Measurements from ENCODE around the gene CSF1.
"Not testable (repeated sequence)": the region's sequence is repeated elsewhere in the genome, so short reads cannot be mapped to it uniquely, and the experiment has no call there.

CSF1 gene

GRCh38 chr1:109910123-109910962 is at the start of gene CSF1:
Gene CSF1, plus strand, starts transcription at chr1:109910849. Its CDS starts 175 bp downstream, at chr1:109911024.
- Histone ChIP-seq H3K27ac (no peak within 1 kb of the TSS), H4K20me1 (ENCODE audit: insufficient read depth) (no peaks in the 10 kb centered on the region), H2AFZ (ENCODE audit: low read depth) (peak within 1 kb of the TSS; percentile 88), H3K9ac (peak within 1 kb of the TSS; percentile 52; the same call in 1 of the 2 replicates), H3K36me3 (ENCODE audit: insufficient read depth) (no peaks in the 10 kb centered on the region), H3K27me3 (ENCODE audit: insufficient read depth, low read depth) (peaks cover 21% of the 10 kb centered on the region), H3K79me2 (ENCODE audit: insufficient read depth, low read depth) (no peaks in the 10 kb centered on the region), H3K4me1 (ENCODE audit: low read depth, poor library complexity, severe bottlenecking) (peaks cover 19% of the 10 kb centered on the region), H3K4me3 (IDR thresholded peaks at IDR 0.05; ENCODE audit: insufficient read depth, low read depth, low read length) (peak within 1 kb of the TSS; percentile 63), H3K4me2 (peak within 1 kb of the TSS; percentile 70)
- TF ChIP-seq CTCF (conservative IDR thresholded peaks at IDR 0.05; ENCODE audit: low read depth, low read length): no peak

- not testable (repeated sequence) for H3K4me1 ChIP-seq (ENCODE audit: low read depth, poor library complexity, severe bottlenecking); H3K4me3 ChIP-seq (IDR thresholded peaks at IDR 0.05; ENCODE audit: insufficient read depth, low read depth, low read length); H4K20me1 ChIP-seq (ENCODE audit: insufficient read depth); H2AFZ ChIP-seq (ENCODE audit: low read depth); H3K27ac ChIP-seq; H3K27me3 ChIP-seq (ENCODE audit: insufficient read depth, low read depth); H3K79me2 ChIP-seq (ENCODE audit: insufficient read depth, low read depth); H3K4me2 ChIP-seq; H3K9ac ChIP-seq; H3K36me3 ChIP-seq (ENCODE audit: insufficient read depth)
Observed at GRCh38 chr1:109861616-109862015, 49.0 kb upstream of the CSF1 start.

GRCh38 chr1:109863667-109864046 is 47.0 kb upstream of the CSF1 start:
- Histone ChIP-seq H3K9ac (no peak overlapping the region), H2AFZ (ENCODE audit: low read depth) (no peak overlapping the region), H3K79me2 (ENCODE audit: insufficient read depth, low read depth) (no peaks in the 10 kb centered on the region), H3K27ac (no peak overlapping the region), H3K4me2 (peak overlapping the region; percentile 8; the same call in 1 of the 2 replicates), H3K27me3 (ENCODE audit: insufficient read depth, low read depth) (no peaks in the 10 kb centered on the region), H3K4me1 (ENCODE audit: low read depth, poor library complexity, severe bottlenecking) (no peaks in the 10 kb centered on the region), H3K4me3 (IDR thresholded peaks at IDR 0.05; ENCODE audit: insufficient read depth, low read depth, low read length) (no peak overlapping the region), H4K20me1 (ENCODE audit: insufficient read depth) (no peaks in the 10 kb centered on the region), H3K36me3 (ENCODE audit: insufficient read depth) (no peaks in the 10 kb centered on the region)
- no peak for TF ChIP-seq CTCF (conservative IDR thresholded peaks at IDR 0.05; ENCODE audit: low read depth, low read length)

GRCh38 chr1:109864047-109864822 is 46.4 kb upstream of the CSF1 start:
- no peak overlapping the region for H3K4me3 ChIP-seq (IDR thresholded peaks at IDR 0.05; ENCODE audit: insufficient read depth, low read depth, low read length)
- no peak overlapping the region for H3K9ac ChIP-seq
- TF ChIP-seq CTCF (conservative IDR thresholded peaks at IDR 0.05; ENCODE audit: low read depth, low read length): no peak
- no peak overlapping the region for H3K27ac ChIP-seq
- no peaks in the 10 kb centered on the region for H3K4me1 ChIP-seq (ENCODE audit: low read depth, poor library complexity, severe bottlenecking)
- peak overlapping the region; percentile 8; the same call in 1 of the 2 replicates for H3K4me2 ChIP-seq
- H3K79me2 ChIP-seq (ENCODE audit: insufficient read depth, low read depth): no peaks in the 10 kb centered on the region
- no peak overlapping the region for H2AFZ ChIP-seq (ENCODE audit: low read depth)
- no peaks in the 10 kb centered on the region for H3K36me3 ChIP-seq (ENCODE audit: insufficient read depth)
- H3K27me3 ChIP-seq (ENCODE audit: insufficient read depth, low read depth): no peaks in the 10 kb centered on the region
- no peaks in the 10 kb centered on the region for H4K20me1 ChIP-seq (ENCODE audit: insufficient read depth)

Measured in KMS-11 (cell line).